Fibroblast of lung (primary cell): ENCODE results near the gene TRIM40.

Experiments
- EZH2 ChIP-seq: IDR thresholded peaks from 2 replicates; pipeline ENCODE4 v1.5.1; 2012; ENCODE audit warnings: low read length, control low read depth, mild to moderate bottlenecking; ENCODE audit errors: missing control alignments
- TF ChIP-seq, protein P1 (sequence below), 2 donors: IDR thresholded peaks in 1 of 2; conservative IDR thresholded peaks in 1 of 2; 1 replicate in 1 of 2; 2 replicates in 1 of 2; pipeline ENCODE4 v1.5.1; 2011 to 2012; ENCODE audit warnings: low read length in 2 of 2, control low read depth in 1 of 2, inconsistent platforms in 1 of 2, low read depth in 1 of 2, mild to moderate bottlenecking in 1 of 2

DNA sequence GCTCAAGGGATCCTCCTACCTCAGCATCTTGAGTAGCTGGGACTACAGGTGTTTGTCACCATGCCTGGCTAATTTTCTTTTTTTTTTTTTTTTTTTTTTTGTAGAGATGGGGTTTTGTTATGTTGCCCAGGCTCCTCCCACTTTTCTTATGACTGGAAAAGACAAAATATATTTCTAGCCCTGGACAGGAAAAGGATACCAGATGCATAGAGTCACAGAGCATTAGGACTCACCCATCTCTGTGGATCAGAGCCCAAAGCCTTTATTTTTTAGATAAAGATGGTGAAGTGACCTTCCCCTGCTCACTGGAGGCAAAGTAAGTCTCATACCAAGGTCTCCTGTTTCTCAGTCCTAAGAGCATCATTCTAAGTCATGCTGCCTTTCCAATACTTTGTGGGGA is 21.6 kb downstream of the TRIM40 start:
- TF ChIP-seq, protein P1, sequence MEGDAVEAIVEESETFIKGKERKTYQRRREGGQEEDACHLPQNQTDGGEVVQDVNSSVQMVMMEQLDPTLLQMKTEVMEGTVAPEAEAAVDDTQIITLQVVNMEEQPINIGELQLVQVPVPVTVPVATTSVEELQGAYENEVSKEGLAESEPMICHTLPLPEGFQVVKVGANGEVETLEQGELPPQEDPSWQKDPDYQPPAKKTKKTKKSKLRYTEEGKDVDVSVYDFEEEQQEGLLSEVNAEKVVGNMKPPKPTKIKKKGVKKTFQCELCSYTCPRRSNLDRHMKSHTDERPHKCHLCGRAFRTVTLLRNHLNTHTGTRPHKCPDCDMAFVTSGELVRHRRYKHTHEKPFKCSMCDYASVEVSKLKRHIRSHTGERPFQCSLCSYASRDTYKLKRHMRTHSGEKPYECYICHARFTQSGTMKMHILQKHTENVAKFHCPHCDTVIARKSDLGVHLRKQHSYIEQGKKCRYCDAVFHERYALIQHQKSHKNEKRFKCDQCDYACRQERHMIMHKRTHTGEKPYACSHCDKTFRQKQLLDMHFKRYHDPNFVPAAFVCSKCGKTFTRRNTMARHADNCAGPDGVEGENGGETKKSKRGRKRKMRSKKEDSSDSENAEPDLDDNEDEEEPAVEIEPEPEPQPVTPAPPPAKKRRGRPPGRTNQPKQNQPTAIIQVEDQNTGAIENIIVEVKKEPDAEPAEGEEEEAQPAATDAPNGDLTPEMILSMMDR (conservative IDR thresholded peaks at IDR 0.05 in 1 of 2, IDR thresholded peaks at IDR 0.05 in 1 of 2; ENCODE audit: low read depth in 1 of 2, low read length in 2 of 2): no peak
- TF ChIP-seq EZH2: no peak
